Measurements from ENCODE around the gene ITIH3.

DNA sequence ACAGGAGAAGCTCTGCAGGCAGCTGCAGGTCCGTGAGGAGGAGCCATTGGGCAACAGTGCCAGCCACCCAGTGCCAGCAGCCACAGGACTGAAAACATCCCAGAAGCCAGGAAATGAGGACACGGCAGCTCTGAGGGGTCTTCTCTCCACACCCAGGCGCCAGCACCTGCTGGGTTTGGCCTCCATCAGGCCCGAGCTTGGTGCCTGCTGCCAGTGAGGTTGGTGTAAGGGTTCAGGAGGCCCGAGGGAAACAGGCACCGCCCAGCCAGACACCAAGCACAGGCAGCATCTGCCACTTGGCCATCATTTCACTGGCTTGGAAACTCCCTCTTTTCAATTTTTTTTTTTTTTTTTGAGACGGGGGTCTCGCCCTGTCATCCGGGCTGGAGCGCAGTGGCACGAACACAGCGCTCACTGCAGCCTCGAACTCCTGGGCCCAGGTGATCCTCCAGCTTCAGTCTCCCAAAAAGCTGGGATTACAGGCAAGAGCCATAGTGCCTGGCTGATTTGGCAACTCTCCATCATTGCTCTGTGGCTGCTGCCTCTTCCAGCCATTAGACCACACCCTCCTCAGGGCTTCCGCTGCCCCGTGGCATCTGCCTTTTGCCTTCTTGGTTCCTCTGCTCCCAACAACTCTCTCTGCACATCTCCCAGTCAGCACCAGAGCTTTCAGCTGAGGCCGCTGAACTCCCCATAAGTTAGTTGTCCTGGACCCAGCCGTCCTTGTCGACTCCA lies 1.5 kb upstream of the ITIH3 start:
- TF ChIP-seq, protein P1, sequence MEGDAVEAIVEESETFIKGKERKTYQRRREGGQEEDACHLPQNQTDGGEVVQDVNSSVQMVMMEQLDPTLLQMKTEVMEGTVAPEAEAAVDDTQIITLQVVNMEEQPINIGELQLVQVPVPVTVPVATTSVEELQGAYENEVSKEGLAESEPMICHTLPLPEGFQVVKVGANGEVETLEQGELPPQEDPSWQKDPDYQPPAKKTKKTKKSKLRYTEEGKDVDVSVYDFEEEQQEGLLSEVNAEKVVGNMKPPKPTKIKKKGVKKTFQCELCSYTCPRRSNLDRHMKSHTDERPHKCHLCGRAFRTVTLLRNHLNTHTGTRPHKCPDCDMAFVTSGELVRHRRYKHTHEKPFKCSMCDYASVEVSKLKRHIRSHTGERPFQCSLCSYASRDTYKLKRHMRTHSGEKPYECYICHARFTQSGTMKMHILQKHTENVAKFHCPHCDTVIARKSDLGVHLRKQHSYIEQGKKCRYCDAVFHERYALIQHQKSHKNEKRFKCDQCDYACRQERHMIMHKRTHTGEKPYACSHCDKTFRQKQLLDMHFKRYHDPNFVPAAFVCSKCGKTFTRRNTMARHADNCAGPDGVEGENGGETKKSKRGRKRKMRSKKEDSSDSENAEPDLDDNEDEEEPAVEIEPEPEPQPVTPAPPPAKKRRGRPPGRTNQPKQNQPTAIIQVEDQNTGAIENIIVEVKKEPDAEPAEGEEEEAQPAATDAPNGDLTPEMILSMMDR (IDR thresholded peaks at IDR 0.05; ENCODE audit: low read depth, low read length, missing input control): no peak
- no peak for TF ChIP-seq RAD21 (IDR thresholded peaks at IDR 0.05)
- TF ChIP-seq JUND (IDR thresholded peaks at IDR 0.05): no peak
- TF ChIP-seq YY1 (IDR thresholded peaks at IDR 0.05): peak; percentile 50
- TF ChIP-seq NR2F2 (IDR thresholded peaks at IDR 0.05): no peak
- TF ChIP-seq GABPA (IDR thresholded peaks at IDR 0.05 in 1 of 2, conservative IDR thresholded peaks at IDR 0.05 in 1 of 2): no peak
- TF ChIP-seq, protein P2, sequence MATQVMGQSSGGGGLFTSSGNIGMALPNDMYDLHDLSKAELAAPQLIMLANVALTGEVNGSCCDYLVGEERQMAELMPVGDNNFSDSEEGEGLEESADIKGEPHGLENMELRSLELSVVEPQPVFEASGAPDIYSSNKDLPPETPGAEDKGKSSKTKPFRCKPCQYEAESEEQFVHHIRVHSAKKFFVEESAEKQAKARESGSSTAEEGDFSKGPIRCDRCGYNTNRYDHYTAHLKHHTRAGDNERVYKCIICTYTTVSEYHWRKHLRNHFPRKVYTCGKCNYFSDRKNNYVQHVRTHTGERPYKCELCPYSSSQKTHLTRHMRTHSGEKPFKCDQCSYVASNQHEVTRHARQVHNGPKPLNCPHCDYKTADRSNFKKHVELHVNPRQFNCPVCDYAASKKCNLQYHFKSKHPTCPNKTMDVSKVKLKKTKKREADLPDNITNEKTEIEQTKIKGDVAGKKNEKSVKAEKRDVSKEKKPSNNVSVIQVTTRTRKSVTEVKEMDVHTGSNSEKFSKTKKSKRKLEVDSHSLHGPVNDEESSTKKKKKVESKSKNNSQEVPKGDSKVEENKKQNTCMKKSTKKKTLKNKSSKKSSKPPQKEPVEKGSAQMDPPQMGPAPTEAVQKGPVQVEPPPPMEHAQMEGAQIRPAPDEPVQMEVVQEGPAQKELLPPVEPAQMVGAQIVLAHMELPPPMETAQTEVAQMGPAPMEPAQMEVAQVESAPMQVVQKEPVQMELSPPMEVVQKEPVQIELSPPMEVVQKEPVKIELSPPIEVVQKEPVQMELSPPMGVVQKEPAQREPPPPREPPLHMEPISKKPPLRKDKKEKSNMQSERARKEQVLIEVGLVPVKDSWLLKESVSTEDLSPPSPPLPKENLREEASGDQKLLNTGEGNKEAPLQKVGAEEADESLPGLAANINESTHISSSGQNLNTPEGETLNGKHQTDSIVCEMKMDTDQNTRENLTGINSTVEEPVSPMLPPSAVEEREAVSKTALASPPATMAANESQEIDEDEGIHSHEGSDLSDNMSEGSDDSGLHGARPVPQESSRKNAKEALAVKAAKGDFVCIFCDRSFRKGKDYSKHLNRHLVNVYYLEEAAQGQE (IDR thresholded peaks at IDR 0.05): no peak
- no peak for TF ChIP-seq TAF1 (conservative IDR thresholded peaks at IDR 0.05)
- no peak for TF ChIP-seq SP1 (IDR thresholded peaks at IDR 0.05)
- TF ChIP-seq ATF3 (IDR thresholded peaks at IDR 0.05): no peak
- no peak for TF ChIP-seq MAX (IDR thresholded peaks at IDR 0.05)
- TF ChIP-seq, protein P3, sequence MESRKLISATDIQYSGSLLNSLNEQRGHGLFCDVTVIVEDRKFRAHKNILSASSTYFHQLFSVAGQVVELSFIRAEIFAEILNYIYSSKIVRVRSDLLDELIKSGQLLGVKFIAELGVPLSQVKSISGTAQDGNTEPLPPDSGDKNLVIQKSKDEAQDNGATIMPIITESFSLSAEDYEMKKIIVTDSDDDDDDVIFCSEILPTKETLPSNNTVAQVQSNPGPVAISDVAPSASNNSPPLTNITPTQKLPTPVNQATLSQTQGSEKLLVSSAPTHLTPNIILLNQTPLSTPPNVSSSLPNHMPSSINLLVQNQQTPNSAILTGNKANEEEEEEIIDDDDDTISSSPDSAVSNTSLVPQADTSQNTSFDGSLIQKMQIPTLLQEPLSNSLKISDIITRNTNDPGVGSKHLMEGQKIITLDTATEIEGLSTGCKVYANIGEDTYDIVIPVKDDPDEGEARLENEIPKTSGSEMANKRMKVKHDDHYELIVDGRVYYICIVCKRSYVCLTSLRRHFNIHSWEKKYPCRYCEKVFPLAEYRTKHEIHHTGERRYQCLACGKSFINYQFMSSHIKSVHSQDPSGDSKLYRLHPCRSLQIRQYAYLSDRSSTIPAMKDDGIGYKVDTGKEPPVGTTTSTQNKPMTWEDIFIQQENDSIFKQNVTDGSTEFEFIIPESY (IDR thresholded peaks at IDR 0.05): no peak
- no peak for TF ChIP-seq FOXA1 (IDR thresholded peaks at IDR 0.05)
- TF ChIP-seq FOXA2 (IDR thresholded peaks at IDR 0.05): no peak
